Sigmoid colon (tissue), 7 donors: ENCODE results near the gene RCN1. TPM values are rescaled to one million over a fixed set of nuclear protein-coding genes. Genes with fewer than 3 reads are reported as not detected.

ENCODE experiments used
- DNase-seq: peaks from one replicate; pipeline ENCODE4 v3.0.0-alpha.2; 2019
- H3K27ac ChIP-seq, 4 donors: fragments of 200-600 bp; sonication (generic); one replicate each; pipeline ENCODE4 v1.5.1; 2016 to 2019; ENCODE audit warnings: mild to moderate bottlenecking in 1 of 4
- H3K27me3 ChIP-seq, 3 donors: fragments of 200-600 bp; sonication (generic); one replicate each; pipeline ENCODE4 v1.5.1; 2019; ENCODE audit warnings: mild to moderate bottlenecking in 1 of 3
- H3K36me3 ChIP-seq, 4 donors: fragments of 200-600 bp; sonication (generic); one replicate each; pipeline ENCODE4 v1.5.1; 2016 to 2019
- H3K4me1 ChIP-seq, 4 donors: fragments of 200-600 bp; sonication (generic); one replicate each; pipeline ENCODE4 v1.5.1; 2017 to 2019
- H3K4me3 ChIP-seq, 4 donors: fragments of 200-600 bp; sonication (generic); one replicate each; pipeline ENCODE4 v1.5.1; 2017 to 2019; ENCODE audit warnings: mild to moderate bottlenecking in 2 of 4, moderate library complexity in 1 of 4
- H3K9me3 ChIP-seq, 4 donors: fragments of 200-600 bp in 3 of 4; sonication (generic) in 3 of 4; one replicate each; pipeline versions ENCODE4 v1.5.1 to v1.6.1; 2013 to 2019
- EP300 ChIP-seq, 4 donors: sonication (generic); formaldehyde crosslinking; IDR thresholded peaks; one replicate each; pipeline ENCODE4 v1.6.1; 2017; ENCODE audit warnings: antibody characterized with exemption in 4 of 4
- POLR2A ChIP-seq, 2 donors: fragments of 450-650 bp; IDR thresholded peaks; one replicate each; pipeline ENCODE4 v1.6.1; 2016; ENCODE audit warnings: antibody characterized with exemption in 2 of 2, mild to moderate bottlenecking in 2 of 2, moderate library complexity in 2 of 2
- POLR2AphosphoS5 ChIP-seq, 4 donors: sonication (generic); formaldehyde crosslinking; IDR thresholded peaks; one replicate each; pipeline ENCODE4 v1.6.1; 2017; ENCODE audit warnings: antibody characterized with exemption in 4 of 4
- WGBS, 2 donors: extraction: QIAGEN DNeasy Blood & Tissue Kit; methylation state at CpG; one replicate each; pipeline ENCODE4 v1.1.7; 2013; 5-methylcytosine and 5-hydroxymethylcytosine counted together
- intact Hi-C: fragments of 100-400 bp; cut with DNase I; formaldehyde crosslinking; loops from one replicate; pipeline ENCODE4 v1.15.1; 2023
- polyA plus RNA-seq, 3 donors: library from polyadenylated mRNA; stranded (reverse); fragments of 200-250 nt; gene quantifications; one replicate each; pipeline ENCODE4 v1.2.3, GENCODE V29; 2013
- total RNA-seq, 4 donors: library from RNA; depleted of rRNA; stranded (reverse); fragments of >200 nt; gene quantifications; one replicate each; pipeline ENCODE4 v1.1.0, GENCODE V29; 2016
- TF ChIP-seq, protein P1 (sequence below), 4 experiments: fragments of 450-650 bp in 3 of 4; fragments of 200-600 bp in 1 of 4; IDR thresholded peaks; one replicate each; pipeline ENCODE4 v1.5.1; 2016 to 2019; ENCODE audit warnings: antibody characterized with exemption in 4 of 4, mild to moderate bottlenecking in 3 of 4, moderate library complexity in 2 of 4
- donor health status: healthy with polysubstance abuse.
- donor health status: Bipolar disorder and iron deficiency.
- donor health status: healthy.

RCN1 gene
- total and polyA plus RNA-seq, 7 donors = 9.7 to 58.4 (median 34.1) TPM

GRCh38 chr11:32081129-32081641, 9.7 kb upstream of the RCN1 start:
- no peak overlapping the region for H3K4me3 ChIP-seq
- intact Hi-C loops = no loop called here
- H3K36me3 ChIP-seq = no peaks in the 10 kb centered on the region
- H3K27ac ChIP-seq = no peak overlapping the region
- no peaks in the 10 kb centered on the region for H3K4me1 ChIP-seq
- DNase-seq = no peak
- H3K9me3 ChIP-seq = no peaks in the 10 kb centered on the region
- 72% methylated on average over 3 of the region's 3 CpGs for WGBS, 2 donors
- no peaks in the 10 kb centered on the region for H3K27me3 ChIP-seq
- TF ChIP-seq EP300 (IDR thresholded peaks at IDR 0.05) = no peak
- TF ChIP-seq POLR2A (IDR thresholded peaks at IDR 0.05) = no peak

GRCh38 chr11:32081901-32082300, 9.0 kb upstream of the RCN1 start:
- Histone ChIP-seq H3K4me3 (no peak overlapping the region), H3K36me3 (no peaks in the 10 kb centered on the region), H3K27me3 (no peaks in the 10 kb centered on the region), H3K27ac (no peak overlapping the region), H3K4me1 (no peaks in the 10 kb centered on the region), H3K9me3 (no peaks in the 10 kb centered on the region)
- TF ChIP-seq POLR2AphosphoS5 (IDR thresholded peaks at IDR 0.05) = no peak
- TF ChIP-seq EP300 (IDR thresholded peaks at IDR 0.05) = no peak
- no peak for TF ChIP-seq POLR2A (IDR thresholded peaks at IDR 0.05)
- TF ChIP-seq, protein P1, sequence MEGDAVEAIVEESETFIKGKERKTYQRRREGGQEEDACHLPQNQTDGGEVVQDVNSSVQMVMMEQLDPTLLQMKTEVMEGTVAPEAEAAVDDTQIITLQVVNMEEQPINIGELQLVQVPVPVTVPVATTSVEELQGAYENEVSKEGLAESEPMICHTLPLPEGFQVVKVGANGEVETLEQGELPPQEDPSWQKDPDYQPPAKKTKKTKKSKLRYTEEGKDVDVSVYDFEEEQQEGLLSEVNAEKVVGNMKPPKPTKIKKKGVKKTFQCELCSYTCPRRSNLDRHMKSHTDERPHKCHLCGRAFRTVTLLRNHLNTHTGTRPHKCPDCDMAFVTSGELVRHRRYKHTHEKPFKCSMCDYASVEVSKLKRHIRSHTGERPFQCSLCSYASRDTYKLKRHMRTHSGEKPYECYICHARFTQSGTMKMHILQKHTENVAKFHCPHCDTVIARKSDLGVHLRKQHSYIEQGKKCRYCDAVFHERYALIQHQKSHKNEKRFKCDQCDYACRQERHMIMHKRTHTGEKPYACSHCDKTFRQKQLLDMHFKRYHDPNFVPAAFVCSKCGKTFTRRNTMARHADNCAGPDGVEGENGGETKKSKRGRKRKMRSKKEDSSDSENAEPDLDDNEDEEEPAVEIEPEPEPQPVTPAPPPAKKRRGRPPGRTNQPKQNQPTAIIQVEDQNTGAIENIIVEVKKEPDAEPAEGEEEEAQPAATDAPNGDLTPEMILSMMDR (IDR thresholded peaks at IDR 0.05) = no peak
- no peak for DNase-seq
- intact Hi-C loops = no loop called here
- 91 to 94% methylated on average over 1 of the region's 1 CpG for WGBS, 2 donors

DNA sequence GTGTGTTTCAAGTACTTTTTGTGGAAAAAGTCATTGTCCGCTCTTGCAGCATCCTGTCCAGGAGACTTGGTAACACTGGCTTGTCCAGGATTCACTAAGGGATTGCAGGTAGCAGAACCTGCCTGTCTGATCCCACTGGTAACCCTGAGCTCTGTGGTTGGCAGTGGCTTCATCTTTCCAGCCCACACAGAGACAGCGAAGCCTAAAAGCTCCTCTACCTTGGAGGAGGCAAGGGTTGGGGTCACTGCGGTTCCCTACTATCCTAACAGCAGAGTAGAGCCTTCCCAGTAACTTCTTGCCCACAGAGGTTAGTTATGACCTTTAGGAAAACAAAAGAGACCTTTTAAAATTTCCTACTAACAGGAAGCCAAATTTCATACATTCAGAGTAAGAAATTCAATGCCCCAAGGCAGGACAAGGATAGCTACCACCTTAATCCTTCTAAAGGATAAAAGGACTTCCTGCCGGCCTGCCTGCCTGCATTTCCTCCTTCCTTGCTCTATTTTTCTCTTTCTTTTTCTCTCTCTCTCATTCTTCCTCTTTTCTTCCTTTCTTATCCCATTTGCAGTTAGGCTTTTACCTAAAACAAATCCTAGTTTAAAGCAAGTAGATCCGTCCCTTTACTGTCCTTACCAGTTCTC, 8.4 kb upstream of the RCN1 start:
- WGBS, 2 donors = 88 to 92% methylated on average over 5 of the region's 5 CpGs
- DNase-seq = no peak
- no peaks in the 10 kb centered on the region for H3K9me3 ChIP-seq
- intact Hi-C loops = no loop called here
- TF ChIP-seq POLR2AphosphoS5 (IDR thresholded peaks at IDR 0.05) = no peak
- TF ChIP-seq POLR2A (IDR thresholded peaks at IDR 0.05) = no peak
- no peak for TF ChIP-seq EP300 (IDR thresholded peaks at IDR 0.05)
- TF ChIP-seq, protein P1 (IDR thresholded peaks at IDR 0.05) = no peak
- no peak overlapping the region for H3K27ac ChIP-seq
- no peaks in the 10 kb centered on the region for H3K4me1 ChIP-seq
- H3K27me3 ChIP-seq = no peaks in the 10 kb centered on the region
- H3K36me3 ChIP-seq = no peaks in the 10 kb centered on the region
- H3K4me3 ChIP-seq = no peak overlapping the region

- Histone ChIP-seq H3K9me3 (no peaks in the 10 kb centered on the region), H3K27ac (no peak overlapping the region), H3K4me1 (peaks cover 0 to 15% (median 10%) of the 10 kb centered on the region in 4 donors), H3K4me3 (no peak overlapping the region), H3K27me3 (no peaks in the 10 kb centered on the region), H3K36me3 (no peaks in the 10 kb centered on the region)
- intact Hi-C loops = no loop called here
- DNase-seq = no peak
- no peak for TF ChIP-seq POLR2AphosphoS5 (IDR thresholded peaks at IDR 0.05)
- TF ChIP-seq, protein P1 (IDR thresholded peaks at IDR 0.05) = no peak
- no peak for TF ChIP-seq EP300 (IDR thresholded peaks at IDR 0.05)
- no peak for TF ChIP-seq POLR2A (IDR thresholded peaks at IDR 0.05)
- 87% methylated on average over 1 of the region's 1 CpG for WGBS, 2 donors
Measured at GRCh38 chr11:32087597-32087996, 3.3 kb upstream of the RCN1 start.

- no peaks in the 10 kb centered on the region for H3K27me3 ChIP-seq
- WGBS, 2 donors = 12 to 38% methylated on average over 4 of the region's 4 CpGs
- H3K9me3 ChIP-seq = no peaks in the 10 kb centered on the region
- no peak for DNase-seq
- intact Hi-C loops = no loop called here
- no peak for TF ChIP-seq POLR2A (IDR thresholded peaks at IDR 0.05)
- H3K4me3 ChIP-seq = no peak overlapping the region
- peaks cover 0 to 20% (median 17%) of the 10 kb centered on the region in 4 donors for H3K4me1 ChIP-seq
- no peaks in the 10 kb centered on the region for H3K36me3 ChIP-seq
- peak overlapping the region in 2 of 4 donors; percentile 8 to 22 for H3K27ac ChIP-seq
Measured at GRCh38 chr11:32088117-32088941, 2.5 kb upstream of the RCN1 start.
